Measurements from ENCODE around the gene PLCH1. TPM values are rescaled to one million over a fixed set of nuclear protein-coding genes. Genes with fewer than 3 reads are reported as not detected.

The PLCH1 gene
- total and polyA plus RNA-seq, 10 of the 15 experiments (the other 5 are each of a cell fraction or from before 2014, with no cell fraction given), result 0.03 to 0.22 (median 0.04) TPM; not detected in 5

DNA sequence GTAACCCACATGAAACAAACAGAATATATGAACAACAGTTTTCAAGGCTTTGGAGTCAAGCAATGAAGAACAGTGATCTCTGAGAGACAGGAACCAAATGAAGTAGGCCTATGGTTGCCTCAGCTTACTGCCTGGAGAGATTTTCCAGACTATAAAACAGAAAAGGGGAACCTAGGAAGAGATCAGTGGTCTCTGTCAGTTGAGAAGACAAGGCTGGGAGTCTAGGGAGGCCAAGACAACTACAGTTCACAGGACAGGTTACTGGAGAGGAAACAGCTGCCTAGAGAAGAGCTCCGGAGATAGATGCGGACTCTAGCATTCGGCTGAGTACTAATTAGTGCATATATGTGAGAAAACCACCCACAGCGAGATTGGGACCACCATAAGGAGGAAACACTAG is 87.7 kb downstream of the PLCH1 start (continued):
- TF ChIP-seq SMAD1 (IDR thresholded peaks at IDR 0.05; ENCODE audit: low read depth, partially characterized antibody), result no peak

- ATAC-seq (no peak), FAIRE-seq (no peak), DNase-seq (ENCODE audit: low read depth, low spot score) (no peak)
- Histone ChIP-seq H3K4me2 (ENCODE audit: control insufficient read depth, insufficient read depth) (no peak overlapping the region), H3K4me3 (no peak overlapping the region), H3K36me3 (ENCODE audit: control insufficient read depth in 2 of 2, insufficient read depth in 2 of 2, low read length in 1 of 2) (no peaks in the 10 kb centered on the region), H3K27ac (ENCODE audit: control insufficient read depth, insufficient read depth) (no peak overlapping the region), H3K9me3 (replicated peaks; ENCODE audit: control insufficient read depth, insufficient read depth, low read length) (no peaks in the 10 kb centered on the region), H2AFZ (ENCODE audit: control insufficient read depth, low read depth, low read length) (no peak overlapping the region), H3K9ac (ENCODE audit: control insufficient read depth, insufficient read depth, low read length) (no peak overlapping the region), H3K4me1 (ENCODE audit: control insufficient read depth, insufficient read depth, low read length) (no peaks in the 10 kb centered on the region), H3K27me3 (replicated peaks in 1 of 2; ENCODE audit: control insufficient read depth in 2 of 2, insufficient read depth in 2 of 2, low read length in 1 of 2) (no peaks in the 10 kb centered on the region), H4K20me1 (ENCODE audit: control insufficient read depth, insufficient read depth) (no peaks in the 10 kb centered on the region), H3K79me2 (ENCODE audit: control insufficient read depth, insufficient read depth, low read length) (no peaks in the 10 kb centered on the region)
- WGBS (ENCODE audit: insufficient coverage, insufficient replicate concordance, low lambda C conversion rate, missing lambda C conversion rate), result 0% methylated on average over 1 of the region's 1 CpG
- in situ Hi-C loops (cut with MboI) (no loop called here), intact Hi-C loops (cut with micrococcal nuclease; ENCODE audit: unreplicated experiment) (no loop called here)
- CTCF ChIA-PET, result interaction anchor here (0.7 kb wide), 1 partner anchor 482 kb away, joined by 3 read pairs; no protein-coding TSS in a partner anchor
- TF ChIP-seq NBN (IDR thresholded peaks at IDR 0.05) (no peak), CHD2 (IDR thresholded peaks at IDR 0.05; ENCODE audit: borderline replicate concordance, low read depth, low read length) (no peak), KDM1A (IDR thresholded peaks at IDR 0.05; ENCODE audit: borderline replicate concordance) (no peak), MTA3 (IDR thresholded peaks at IDR 0.05; ENCODE audit: borderline replicate concordance, low read length) (no peak), EP300 (IDR thresholded peaks at IDR 0.05; ENCODE audit: borderline replicate concordance in 1 of 2, control insufficient read depth in 1 of 2, low read depth in 2 of 2, low read length in 2 of 2) (no peak), PAX8 (IDR thresholded peaks at IDR 0.05) (no peak), NR2C1 (IDR thresholded peaks at IDR 0.05) (no peak), CHD1 (IDR thresholded peaks at IDR 0.05; ENCODE audit: low read depth, low read length) (no peak), MYC (IDR thresholded peaks at IDR 0.05; ENCODE audit: insufficient read depth, insufficient read length, insufficient replicate concordance, low read length, severe bottlenecking) (no peak), ZNF384 (IDR thresholded peaks at IDR 0.05; ENCODE audit: borderline replicate concordance, low read depth, low read length) (no peak), POLR2A (IDR thresholded peaks at IDR 0.05; ENCODE audit: low read depth, low read length) (no peak), ZBTB33 (IDR thresholded peaks at IDR 0.05) (no peak), CREB1 (IDR thresholded peaks at IDR 0.05; ENCODE audit: low read depth) (no peak), SREBF1 (IDR thresholded peaks at IDR 0.05; ENCODE audit: low read length) (no peak), RBBP5 (conservative IDR thresholded peaks at IDR 0.05) (no peak), SP1 (IDR thresholded peaks at IDR 0.05; ENCODE audit: low read depth, low read length) (no peak), RAD21 (IDR thresholded peaks at IDR 0.05; ENCODE audit: insufficient read depth, low read depth, low read length) (no peak)
- TF ChIP-seq, protein P1, sequence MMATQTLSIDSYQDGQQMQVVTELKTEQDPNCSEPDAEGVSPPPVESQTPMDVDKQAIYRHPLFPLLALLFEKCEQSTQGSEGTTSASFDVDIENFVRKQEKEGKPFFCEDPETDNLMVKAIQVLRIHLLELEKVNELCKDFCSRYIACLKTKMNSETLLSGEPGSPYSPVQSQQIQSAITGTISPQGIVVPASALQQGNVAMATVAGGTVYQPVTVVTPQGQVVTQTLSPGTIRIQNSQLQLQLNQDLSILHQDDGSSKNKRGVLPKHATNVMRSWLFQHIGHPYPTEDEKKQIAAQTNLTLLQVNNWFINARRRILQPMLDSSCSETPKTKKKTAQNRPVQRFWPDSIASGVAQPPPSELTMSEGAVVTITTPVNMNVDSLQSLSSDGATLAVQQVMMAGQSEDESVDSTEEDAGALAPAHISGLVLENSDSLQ (IDR thresholded peaks at IDR 0.05), result no peak
- POLR2A ChIA-PET, result no interaction called here
- SMC1A ChIA-PET (ENCODE audit: uncharacterized antibody, unreplicated experiment), result no interaction called here
- RAD21 ChIA-PET (ENCODE audit: unreplicated experiment), result no interaction called here
- no TSS peak for BruUV-seq (replicated peaks)
These were observed 88.4 kb downstream of the PLCH1 start for GRCh38 chr3:155656466-155656865.
